NCI-H748 (cell line): Measurements from ENCODE around the gene FAM8A1.

ENCODE experiments used
- DNase-seq: peaks from one replicate; lab custom pipeline; 2025; ENCODE audit not compliant: unreplicated experiment; lab: John Stamatoyannopoulos, UW

FAM8A1 gene

DNA sequence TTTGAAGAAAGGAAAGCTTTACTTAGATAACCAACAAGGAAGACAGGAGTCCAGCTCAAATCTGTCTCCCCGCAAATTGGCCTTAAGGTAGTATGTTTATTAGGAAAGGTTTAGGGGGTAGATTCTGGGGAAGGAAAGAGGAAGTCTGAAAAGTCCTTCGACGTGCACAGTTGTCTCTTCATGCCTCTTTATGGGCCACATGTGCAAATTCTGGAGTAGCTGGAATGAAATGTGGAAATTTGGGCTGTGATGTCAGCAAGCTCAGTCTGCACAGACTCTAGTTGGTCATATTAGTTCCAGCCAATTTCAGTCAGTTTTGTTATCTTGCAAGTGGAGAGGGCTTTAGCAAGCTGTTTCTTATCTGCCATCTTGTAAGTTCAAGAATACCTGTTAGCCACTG lies 56.5 kb downstream of the FAM8A1 start:
- no peak for DNase-seq
